Fibroblast of pulmonary artery (primary cell): Measurements from ENCODE around the gene CCDC15.

Source experiments
- DNase-seq: peaks from one replicate; pipeline ENCODE4 v3.0.0-alpha.2; 2010; ENCODE audit warnings: low read depth
- H3K4me3 ChIP-seq: replicated peaks from 2 replicates; pipeline ENCODE4 v1.5.1; 2011; ENCODE audit warnings: low read depth, mild to moderate bottlenecking, control low read depth, low read length, moderate library complexity
- TF ChIP-seq, protein P1 (sequence below): IDR thresholded peaks from 2 replicates; pipeline ENCODE4 v1.5.1; 2011; ENCODE audit warnings: mild to moderate bottlenecking, control low read depth, low read length, inconsistent platforms; ENCODE audit errors: missing control alignments

The CCDC15 gene

DNA sequence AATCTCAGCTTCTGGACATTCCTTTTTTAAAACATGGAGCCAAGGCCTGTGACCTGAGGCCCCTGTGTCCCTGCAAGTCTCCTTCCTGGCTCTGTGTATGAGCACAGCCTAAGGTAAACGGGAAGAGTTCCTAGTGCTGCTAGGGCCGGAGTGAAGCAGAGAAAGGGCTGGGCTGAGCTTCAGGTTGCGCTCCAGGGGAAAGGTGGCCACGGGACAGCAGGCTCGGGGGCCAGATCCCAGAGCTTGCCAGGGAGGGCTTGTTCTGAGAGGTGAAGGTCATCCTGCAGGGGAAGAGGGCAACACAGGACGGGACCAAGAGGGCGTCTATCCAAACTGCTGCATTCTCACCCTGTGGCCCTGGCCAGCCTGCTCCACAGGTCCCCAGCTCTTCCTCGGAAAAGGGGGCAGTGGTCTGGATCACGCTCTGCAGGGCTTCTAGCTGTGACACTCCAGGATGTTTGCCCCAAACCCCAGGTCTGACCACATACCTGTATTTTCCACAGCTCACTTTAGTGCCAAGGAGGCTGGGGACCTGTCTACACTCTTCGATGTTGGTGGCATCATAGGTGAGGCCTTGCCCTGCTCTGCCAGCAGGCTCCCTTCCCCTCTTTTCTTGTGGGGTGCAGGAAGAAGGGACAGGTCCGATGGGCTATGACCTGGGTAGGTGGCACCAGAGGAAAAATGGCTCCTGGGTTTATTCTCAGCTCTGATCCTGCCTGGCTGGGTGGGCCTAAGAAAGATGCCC, 129.5 kb downstream of the CCDC15 start:
- TF ChIP-seq, protein P1, sequence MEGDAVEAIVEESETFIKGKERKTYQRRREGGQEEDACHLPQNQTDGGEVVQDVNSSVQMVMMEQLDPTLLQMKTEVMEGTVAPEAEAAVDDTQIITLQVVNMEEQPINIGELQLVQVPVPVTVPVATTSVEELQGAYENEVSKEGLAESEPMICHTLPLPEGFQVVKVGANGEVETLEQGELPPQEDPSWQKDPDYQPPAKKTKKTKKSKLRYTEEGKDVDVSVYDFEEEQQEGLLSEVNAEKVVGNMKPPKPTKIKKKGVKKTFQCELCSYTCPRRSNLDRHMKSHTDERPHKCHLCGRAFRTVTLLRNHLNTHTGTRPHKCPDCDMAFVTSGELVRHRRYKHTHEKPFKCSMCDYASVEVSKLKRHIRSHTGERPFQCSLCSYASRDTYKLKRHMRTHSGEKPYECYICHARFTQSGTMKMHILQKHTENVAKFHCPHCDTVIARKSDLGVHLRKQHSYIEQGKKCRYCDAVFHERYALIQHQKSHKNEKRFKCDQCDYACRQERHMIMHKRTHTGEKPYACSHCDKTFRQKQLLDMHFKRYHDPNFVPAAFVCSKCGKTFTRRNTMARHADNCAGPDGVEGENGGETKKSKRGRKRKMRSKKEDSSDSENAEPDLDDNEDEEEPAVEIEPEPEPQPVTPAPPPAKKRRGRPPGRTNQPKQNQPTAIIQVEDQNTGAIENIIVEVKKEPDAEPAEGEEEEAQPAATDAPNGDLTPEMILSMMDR, result no peak
- H3K4me3 ChIP-seq, result no peak overlapping the region

DNA sequence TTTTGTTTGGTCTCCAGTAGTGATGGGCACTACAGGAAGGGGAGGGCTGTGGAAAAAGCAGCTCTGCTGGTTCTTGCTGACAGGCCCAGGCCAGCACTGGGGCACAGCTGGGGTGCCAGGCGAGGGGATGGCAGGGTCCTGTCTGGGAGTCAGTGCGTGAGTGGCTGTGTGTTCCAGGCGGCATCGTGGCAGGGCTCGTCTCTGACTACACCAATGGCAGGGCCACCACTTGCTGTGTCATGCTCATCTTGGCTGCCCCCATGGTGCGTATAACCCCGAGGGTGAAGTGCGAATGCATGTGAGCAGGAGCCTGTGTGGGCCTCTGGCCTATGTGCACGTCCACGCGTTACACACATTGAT, 130.0 kb downstream of the CCDC15 start:
- DNase-seq, result no peak
- no peak overlapping the region for H3K4me3 ChIP-seq
- TF ChIP-seq, protein P1, result no peak

More for the DNA sequence above, 129.5 kb downstream of the CCDC15 start:
- no peak for DNase-seq

DNA sequence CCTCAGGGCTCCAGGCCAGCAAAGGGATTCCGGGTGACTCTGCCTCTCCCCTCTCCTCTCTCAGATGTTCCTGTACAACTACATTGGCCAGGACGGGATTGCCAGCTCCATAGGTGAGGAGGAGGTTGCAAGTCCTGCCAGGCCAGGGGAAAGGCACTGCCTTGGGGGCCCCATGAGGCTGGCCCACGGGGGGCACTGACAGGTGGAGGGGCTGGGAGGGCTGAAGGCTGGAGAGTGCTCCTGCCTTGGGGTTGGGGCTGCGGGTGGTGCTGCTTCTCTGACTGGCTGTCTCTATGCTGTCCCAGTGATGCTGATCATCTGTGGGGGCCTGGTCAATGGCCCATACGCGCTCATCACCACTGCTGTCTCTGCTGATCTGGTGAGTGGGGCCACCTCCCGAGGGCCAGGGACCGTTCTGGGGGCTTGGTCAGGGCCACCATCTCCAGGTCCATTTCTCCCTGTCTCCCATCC, 130.8 kb downstream of the CCDC15 start:
- no peak for DNase-seq
- TF ChIP-seq, protein P1, result no peak
- H3K4me3 ChIP-seq, result no peak overlapping the region

DNA sequence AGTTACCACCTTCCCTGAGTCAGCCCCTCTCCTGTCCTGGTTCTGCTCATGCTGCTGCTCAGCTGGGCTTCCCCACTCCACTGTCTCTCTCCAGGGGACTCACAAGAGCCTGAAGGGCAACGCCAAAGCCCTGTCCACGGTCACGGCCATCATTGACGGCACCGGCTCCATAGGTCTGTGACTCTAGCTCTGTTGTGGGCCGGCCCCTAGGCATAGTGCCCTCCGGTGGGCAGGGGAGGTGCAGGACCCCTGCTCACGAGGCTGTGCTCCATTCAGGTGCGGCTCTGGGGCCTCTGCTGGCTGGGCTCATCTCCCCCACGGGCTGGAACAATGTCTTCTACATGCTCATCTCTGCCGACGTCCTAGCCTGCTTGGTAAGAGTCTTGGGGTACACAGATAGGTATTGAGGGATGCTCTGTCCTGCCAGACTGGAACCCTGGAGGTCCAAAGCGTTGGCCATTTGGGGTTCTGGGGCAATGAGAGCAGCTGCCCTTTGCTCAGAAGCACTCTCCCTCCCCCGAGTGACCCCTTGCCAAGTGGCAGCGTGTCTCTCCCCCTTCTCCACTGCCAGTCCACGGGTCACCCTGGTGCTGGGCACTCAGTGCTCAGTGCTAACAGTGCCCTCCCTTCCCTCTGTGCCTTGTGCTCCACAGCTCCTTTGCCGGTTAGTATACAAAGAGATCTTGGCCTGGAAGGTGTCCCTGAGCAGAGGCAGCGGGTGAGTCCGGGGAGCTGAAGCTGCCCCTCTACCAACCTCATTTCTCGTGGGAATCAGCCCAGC, 131.5 kb downstream of the CCDC15 start:
- DNase-seq, result no peak
- H3K4me3 ChIP-seq, result no peak overlapping the region
- TF ChIP-seq, protein P1, result no peak

DNA sequence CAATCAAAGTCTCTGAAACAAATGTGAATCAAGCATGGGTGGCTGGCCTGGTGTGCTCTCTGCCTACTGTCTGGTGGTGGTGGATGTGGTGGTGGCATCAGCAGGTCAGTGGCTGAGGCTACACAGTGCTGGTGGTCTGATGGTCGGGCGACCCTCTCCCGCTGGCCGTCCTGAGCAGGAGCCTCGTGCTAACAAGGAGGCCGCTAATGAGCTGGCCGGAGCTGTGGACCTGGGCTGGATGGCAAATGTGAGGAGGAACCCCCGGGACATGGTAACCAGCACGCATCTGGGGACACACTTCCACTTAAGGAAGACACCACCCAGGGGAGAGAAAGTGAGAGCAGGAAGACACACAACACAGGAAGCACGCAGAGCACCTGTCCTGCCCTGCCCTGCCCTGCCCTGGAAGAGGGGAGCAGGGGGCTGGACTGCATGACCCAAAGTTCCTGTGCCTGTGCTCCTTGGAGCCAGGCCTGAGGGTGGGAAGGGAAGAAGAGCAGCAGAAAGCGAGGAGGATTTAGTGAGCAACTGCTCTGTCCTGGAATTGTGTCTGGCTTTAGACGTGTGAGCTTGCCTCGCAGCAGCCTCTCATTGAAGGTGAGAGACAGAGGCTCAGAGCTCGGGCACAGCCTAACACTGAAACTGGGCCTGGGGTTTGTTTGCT, 132.8 kb downstream of the CCDC15 start:
- TF ChIP-seq, protein P1, result no peak
- no peak overlapping the region for H3K4me3 ChIP-seq
- no peak for DNase-seq

DNA sequence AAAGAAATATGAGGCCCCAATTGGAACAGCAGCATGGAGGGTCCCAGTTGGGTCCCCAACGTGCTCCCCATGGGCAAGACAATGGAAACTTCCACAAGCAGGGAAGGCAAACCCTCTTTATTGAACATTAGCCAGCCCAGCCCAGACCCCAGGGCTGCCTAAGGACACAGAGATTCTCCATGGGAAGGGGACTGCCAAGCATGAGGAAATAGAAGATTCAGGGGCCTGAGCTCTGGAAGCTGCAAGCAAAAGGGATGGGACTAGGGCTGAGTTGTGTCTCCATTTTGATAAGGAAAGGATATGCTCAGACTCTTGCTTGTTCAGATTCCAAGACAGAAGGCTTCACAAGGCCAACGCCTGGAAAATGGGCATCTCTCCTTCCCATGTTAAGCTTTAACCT, 134.1 kb downstream of the CCDC15 start:
- DNase-seq, result no peak
- TF ChIP-seq, protein P1, result no peak
- H3K4me3 ChIP-seq, result no peak overlapping the region
